Glutamatergic neuron (in vitro differentiated cells): ENCODE data around the gene RAMAC. TPM values are rescaled to one million over a fixed set of nuclear protein-coding genes. Genes with fewer than 3 reads are reported as not detected.

Experiments used
- DNase-seq: peaks from one replicate; pipeline ENCODE4 v3.0.0; 2022
- H3K27ac Mint-ChIP-seq: one replicate; pipeline ENCODE4 v1.8.0; 2020; ENCODE audit warnings: mild to moderate bottlenecking, mixed read lengths, inconsistent platforms; ENCODE audit not compliant: unreplicated experiment
- H3K27me3 Mint-ChIP-seq: one replicate; pipeline ENCODE4 v1.8.0; 2020; ENCODE audit warnings: mild to moderate bottlenecking, moderate library complexity, mixed read lengths, inconsistent platforms; ENCODE audit not compliant: unreplicated experiment
- H3K36me3 Mint-ChIP-seq: one replicate; pipeline ENCODE4 v1.8.0; 2020; ENCODE audit warnings: mild to moderate bottlenecking, mixed read lengths, inconsistent platforms; ENCODE audit not compliant: unreplicated experiment
- H3K4me1 Mint-ChIP-seq: one replicate; pipeline ENCODE4 v1.8.0; 2020; ENCODE audit warnings: mild to moderate bottlenecking, low read depth, mixed read lengths, inconsistent platforms; ENCODE audit not compliant: unreplicated experiment
- H3K4me3 Mint-ChIP-seq: one replicate; pipeline ENCODE4 v1.8.0; 2020; ENCODE audit warnings: mild to moderate bottlenecking, mixed read lengths, inconsistent platforms; ENCODE audit not compliant: unreplicated experiment
- H3K9me3 Mint-ChIP-seq: one replicate; pipeline ENCODE4 v1.8.0; 2020; ENCODE audit warnings: mild to moderate bottlenecking, moderate library complexity, mixed read lengths, inconsistent platforms; ENCODE audit not compliant: unreplicated experiment
- CTCF ChIP-seq: fragments of 200-600 bp; sonication (generic); IDR thresholded peaks from one replicate; pipeline ENCODE4 v1.5.0; 2021; ENCODE audit not compliant: partially characterized antibody, unreplicated experiment
- total RNA-seq: library from RNA; stranded (reverse); fragmentation: NEBNext Ultra II Directional; extraction: Animal tissue kit (Norgen Biotek cat#: 25700); gene quantifications from one replicate; pipeline ENCODE4 v1.2.1, GENCODE V29; 2021; ENCODE audit not compliant: unreplicated experiment

Gene RAMAC
- total RNA-seq, 1 donor from 2014 or later = 38.2 TPM

DNA sequence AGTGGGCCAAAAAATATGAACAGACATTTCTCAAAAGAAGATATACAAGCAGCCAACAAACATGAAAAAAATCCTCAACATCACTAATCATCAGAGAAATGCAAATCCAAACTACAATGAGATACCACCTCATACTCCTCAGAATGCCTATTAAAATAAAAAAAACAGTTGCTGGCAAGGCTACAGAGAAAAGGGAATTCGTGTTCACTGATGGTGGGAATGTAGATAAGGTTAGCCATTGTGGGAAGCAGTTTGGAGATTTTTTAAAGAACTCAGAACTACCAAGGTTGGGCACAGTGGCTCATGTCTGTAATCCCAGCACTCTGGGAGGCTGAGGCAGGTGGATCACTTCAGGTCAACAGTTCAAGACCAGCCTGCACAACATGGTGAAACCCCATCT, 53.2 kb downstream of the RAMAC start:
- Mint-ChIP-seq H3K27me3 (no peaks in the 10 kb centered on the region), H3K4me1 (no peaks in the 10 kb centered on the region), H3K4me3 (no peak overlapping the region), H3K9me3 (peaks cover 2% of the 10 kb centered on the region), H3K36me3 (peaks cover 5% of the 10 kb centered on the region), H3K27ac (no peak overlapping the region)
- no peak for TF ChIP-seq CTCF
- no peak for DNase-seq

Other genes with a start within 250 kb of the RAMAC start
- gene FSD2, start 180.1 kb upstream of the RAMAC start, total RNA-seq = not detected
- 4.2 TPM for gene WHAMM, start 176.6 kb upstream of the RAMAC start, total RNA-seq
- 32.6 TPM for gene HOMER2, start 33.5 kb upstream of the RAMAC start, total RNA-seq
- gene C15orf40, start 25.4 kb downstream of the RAMAC start, total RNA-seq = 29.6 TPM
- 41.9 TPM for gene BTBD1, start 81.0 kb downstream of the RAMAC start, total RNA-seq
- not detected for gene TM6SF1, start 121.4 kb downstream of the RAMAC start, total RNA-seq
- gene HDGFL3, start 221.6 kb downstream of the RAMAC start, total RNA-seq = 130 TPM